ENCODE results near the gene IL17RD. TPM values are rescaled to one million over a fixed set of nuclear protein-coding genes. Genes with fewer than 3 reads are reported as not detected.

Gene IL17RD
- polyA plus RNA-seq, 12 donors = 21.2 to 35.9 (median 27.0) TPM; not detected in 1

DNA sequence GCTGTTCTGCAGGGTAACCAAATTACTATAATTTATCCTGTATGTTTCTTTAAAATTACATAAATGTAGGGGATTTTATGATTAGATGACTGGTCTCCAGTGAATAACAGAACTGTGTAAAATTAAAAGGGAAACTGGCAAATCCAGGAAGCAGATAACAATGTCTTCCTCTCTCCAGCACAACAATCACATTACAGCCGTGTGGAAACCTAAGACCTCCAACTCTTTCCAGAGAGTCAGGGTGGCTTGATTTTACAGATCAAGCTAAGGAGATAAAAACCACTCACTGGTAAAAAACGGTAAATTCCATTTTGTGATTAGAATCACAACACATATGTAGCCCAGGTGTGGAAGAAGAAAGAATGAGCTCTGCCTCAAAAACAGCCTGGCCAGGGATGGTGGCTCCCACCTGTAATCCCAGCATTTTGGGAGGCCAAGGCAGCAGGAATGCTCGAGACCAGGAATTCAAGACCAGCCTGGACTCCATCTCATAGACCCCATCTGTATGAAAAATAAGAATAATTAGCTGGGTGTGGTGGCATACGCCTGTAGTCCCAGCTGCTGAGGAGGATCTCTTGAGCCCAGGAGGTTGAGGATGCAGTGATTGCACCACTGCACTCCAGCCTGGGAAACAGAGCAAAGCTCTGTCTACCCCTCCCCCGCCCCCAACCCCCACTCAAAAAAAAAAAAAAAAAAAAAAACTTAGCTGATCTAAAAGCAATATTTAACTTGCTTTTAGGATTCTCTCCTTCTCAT lies 29.0 kb downstream of the IL17RD start:
- DNase-seq = no peak

DNA sequence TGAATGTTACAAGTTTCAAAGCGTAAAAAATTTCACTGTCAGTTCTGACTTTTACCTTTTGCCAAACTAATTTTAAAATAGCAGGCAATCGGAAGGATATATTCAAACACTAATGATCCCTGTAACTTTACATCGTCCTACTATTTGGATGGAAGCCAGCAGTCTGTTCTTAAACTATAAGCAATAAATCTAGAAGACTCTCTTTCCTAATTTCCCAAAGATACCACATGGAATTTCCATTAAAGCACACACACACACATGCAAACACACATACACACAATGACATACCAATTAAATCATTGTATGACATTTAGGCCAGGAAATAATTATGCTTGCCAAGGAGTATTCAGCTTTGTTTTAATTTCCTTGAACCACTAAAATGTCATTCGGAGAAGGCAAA lies 32.0 kb downstream of the IL17RD start:
- DNase-seq = no peak

DNA sequence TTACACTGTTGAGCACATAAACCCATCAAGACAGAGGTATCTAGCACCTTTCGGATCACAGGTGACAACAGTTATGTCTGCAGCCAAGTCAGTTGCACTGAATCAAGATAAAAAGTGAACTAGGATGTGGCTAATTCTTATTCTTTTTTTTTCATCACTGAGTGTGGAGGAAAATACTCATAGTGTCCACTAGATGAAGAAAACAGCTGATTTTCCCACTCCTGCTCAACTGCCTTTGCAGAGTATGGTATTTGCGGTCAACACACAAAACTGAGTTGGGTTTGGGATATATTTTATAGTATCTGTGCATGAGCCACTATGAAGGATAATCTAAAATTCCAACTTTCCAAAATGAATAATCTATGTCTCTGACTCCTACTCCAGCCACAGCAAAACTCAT lies 32.5 kb downstream of the IL17RD start:
- DNase-seq = no peak

DNA sequence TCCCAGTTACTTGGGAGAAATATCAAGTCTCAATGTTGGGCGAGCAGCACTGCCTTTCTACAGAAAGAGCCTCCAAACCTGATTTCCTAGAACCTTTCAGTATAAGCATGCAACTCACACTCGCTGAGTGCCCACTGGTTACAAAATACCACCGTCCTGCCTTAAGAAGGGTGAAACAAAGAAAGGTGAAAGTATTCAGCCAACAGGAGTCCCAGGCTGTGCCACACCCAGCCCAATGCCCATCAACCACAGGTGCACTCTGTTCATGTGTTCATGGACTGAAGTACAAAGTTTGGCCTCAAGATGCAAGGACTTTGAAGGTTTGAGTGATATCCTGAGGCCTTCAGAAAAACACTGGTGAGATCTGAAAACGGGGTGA lies 34.0 kb downstream of the IL17RD start:
- DNase-seq = no peak

DNA sequence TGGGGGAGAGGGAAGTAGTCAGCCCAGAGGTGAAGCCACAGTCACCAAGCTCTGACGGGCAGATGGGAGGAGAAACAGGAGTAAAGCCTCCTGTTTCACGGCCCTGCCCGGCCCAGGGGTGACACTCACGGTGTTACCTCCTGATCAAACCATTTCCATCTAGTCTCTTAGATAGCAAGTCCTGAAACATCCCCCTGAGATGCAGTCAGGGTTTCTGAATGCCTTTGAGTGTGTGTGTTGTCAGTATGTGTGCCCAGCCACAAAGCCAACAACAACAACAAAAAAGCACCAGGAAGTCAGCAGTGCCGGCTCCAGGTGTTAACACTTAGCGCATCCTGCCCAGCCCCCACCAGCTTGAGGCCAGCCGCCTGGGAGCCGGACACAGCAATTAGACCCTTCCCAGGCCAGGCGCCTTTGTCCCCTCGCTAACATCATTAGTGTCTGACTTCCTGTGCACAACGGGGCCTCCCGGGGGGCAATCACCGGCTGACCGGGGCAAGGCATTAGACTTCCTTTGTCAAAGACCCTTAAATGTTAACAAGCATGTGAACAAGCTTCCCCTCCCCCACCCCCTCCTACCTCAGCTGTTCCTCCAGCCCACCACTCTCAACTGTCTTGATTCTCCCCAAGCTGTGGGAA lies 34.5 kb downstream of the IL17RD start:
- DNase-seq = no peak

DNA sequence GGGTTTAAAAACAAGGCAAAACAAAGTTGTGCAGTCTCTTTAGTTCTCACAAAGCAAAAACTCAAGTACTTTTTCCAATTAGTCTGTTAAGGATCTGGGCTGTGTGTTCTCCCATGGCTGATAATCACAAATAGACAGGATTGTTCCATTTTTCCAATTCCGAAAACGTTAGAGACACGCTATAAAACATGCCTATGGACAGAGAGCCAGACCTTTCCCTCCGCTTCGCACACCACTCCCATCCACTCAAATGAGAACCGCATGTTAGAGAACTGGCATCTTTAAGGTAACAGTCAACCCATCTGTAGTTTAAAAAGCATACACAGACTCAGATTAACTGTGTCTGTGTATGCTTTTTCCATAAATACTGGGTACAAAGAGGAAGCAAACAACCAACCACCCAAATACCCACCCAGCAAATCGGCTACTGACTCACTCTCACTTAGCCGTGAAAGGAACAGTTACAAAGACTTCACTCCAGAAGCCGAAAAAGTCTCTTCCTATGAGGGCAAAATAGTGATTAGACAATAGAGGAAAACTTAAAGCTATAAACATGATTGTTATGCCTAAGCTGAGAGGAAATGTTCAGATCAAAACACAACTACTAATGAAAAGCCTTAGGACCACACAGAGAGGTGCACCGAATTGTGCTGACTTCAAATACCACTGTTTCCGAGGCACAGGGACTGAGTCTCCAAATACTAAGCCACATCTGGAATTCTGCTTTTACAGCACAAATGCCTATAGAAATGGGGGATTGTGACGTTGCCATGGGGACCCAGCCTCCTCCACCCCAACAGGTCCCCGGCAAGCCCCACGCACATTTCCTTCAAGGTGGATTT lies 36.1 kb downstream of the IL17RD start:
- peak; percentile 55 for DNase-seq

DNA sequence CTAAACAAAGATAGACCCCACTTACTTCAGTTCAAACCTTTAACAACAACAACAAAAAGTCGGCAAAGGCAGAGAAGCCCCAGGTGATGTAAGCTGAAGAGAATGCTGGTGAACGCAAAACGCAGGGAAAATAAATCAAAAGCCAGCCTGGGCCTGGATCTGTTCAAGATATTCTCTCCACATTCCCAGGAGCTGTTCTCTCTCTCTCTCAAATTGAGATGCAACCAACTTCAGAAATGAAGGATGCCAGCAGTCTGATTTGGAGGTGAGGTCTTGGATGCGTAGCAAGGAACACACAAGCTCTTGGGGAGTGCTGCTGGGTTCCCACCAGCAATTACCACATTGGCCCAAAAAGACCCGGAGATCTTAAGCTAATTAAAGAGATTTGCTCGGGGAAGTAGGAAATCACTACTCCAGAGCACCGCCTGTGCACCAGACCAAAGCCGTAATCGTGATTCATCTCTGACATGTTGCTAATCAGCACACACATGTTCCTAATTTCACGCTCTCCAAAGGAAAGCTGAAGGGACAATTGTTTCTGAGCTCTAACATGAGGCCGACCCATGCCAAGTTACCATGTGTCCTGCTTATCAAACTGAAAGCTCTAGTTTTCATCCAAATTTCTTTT lies 37.1 kb downstream of the IL17RD start:
- peak; percentile 59 for DNase-seq

DNA sequence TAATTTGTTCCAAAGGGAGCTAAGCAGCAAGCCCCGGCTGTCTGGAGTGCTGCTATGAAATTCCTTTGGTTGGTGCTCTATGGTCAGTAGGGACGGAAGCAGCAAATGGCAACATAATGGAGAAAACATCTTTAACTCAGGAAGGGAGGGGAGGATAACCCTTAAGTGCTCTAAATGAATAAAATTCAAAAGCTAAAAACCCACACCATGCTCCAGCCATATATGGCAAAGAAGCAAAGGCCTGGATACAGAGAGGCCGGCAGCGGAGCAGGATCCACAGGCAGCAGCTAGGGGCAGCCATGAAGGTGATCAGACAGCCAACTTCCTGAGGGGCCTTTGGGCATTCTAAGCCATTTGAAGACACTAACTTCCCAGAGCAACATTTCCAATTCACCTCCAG lies 38.9 kb downstream of the IL17RD start:
- DNase-seq = no peak

DNA sequence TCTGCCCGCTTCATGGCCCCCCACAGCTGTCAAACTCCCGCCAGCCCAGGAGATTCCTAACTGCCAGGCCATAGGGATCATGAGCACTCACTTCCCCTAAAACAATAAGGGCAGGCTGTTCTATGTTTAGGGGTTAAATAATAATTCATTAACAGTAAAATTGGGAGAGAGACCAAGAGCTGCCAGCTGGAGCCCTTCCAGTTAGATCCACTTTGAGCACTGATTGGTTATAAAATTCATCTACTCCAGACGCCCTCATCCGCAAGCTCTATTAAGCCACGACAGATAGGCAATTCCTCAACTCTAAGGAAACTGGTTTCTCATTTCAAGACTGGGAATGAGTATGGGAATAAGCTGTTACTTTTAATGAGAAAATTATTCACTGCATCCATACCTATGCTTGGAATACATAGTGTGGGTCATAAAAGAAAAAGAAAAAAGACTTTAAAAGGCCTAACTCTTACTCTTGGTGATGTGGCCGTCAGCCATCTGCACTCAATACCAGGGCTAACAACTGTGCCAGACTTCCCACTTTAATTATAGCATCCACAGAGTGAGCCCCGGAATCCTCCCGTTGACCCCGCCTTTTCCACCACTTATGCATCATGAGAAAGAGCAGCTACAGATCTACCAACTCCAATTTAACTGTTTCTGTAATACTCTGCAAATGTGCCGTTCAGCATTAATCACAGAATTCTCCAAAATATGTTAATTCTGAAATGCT lies 44.5 kb downstream of the IL17RD start:
- DNase-seq = no peak

DNA sequence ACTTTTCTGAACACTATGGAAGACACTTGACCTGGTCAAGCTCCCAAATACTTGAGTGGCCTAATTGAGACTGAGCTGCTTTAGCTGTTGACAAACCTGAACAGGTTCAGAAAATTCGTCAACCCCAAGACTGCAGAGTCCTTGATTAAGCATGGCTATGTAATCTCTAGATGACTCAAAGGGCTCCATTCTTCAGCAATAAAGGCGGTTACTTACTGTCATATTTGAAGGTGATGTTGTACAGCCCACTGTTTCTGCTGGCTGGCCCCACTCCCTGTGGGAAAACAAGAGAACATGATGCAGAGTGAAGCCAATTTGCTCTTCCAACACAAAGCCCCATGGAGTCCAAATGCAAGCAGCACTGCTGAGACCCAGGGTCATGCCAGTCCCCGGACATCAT lies 45.1 kb downstream of the IL17RD start:
- no peak for DNase-seq

DNA sequence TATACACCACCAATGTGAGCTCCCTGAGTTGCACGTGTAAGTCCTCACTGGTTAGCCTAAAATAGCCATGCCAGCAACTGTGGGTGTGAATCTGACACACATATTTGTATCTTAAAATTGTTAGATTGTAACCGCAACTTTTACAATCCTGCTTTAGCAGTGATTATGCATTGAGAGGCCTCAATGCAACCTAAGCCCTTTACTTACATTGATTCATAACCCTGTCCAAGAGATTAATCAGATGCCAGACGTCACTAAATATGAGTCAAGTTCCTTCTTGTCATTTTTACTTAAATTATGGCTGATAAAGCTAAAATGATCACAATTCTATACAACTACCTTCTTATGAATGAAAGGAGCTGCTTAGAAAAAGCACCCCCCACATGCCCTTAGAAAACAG lies 46.9 kb downstream of the IL17RD start:
- no peak for DNase-seq

DNA sequence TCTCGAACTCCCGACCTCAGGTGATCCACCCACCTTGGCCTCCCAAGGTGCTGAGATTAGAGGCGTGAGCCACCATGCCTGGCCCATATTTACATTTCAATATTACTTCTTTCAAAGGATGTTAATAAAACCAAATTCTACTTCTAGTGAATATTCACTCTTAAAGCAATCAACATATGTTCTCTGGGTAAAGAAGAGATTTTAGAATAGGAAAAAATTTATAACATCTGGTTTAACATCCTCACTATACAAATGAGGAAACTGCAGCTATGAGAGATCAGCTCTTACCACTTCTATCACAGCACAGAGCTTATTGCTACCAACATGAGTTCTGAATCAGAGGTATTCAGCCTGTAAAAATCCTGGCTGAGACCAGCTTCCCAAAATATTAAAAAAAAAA lies 48.7 kb downstream of the IL17RD start:
- no peak for DNase-seq

DNA sequence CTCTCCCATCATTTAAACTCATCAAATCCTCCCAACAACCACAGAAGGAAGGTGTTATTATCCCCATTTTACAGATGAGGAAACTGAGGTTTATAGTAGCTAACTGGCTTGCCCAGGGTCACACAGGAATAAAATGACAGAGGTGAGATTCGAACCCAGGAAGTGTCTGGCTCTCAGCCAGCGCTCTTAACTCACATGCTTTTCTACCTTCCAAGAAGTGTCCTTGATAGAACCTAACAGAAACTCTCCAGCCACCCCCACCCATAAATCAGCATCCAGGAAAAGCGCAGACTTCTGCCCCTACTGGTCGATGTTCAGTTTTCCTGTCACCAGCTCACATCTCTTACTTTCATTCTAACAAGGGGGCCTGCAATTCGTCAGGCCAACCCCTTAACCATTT lies 52.9 kb downstream of the IL17RD start:
- no peak for DNase-seq

DNA sequence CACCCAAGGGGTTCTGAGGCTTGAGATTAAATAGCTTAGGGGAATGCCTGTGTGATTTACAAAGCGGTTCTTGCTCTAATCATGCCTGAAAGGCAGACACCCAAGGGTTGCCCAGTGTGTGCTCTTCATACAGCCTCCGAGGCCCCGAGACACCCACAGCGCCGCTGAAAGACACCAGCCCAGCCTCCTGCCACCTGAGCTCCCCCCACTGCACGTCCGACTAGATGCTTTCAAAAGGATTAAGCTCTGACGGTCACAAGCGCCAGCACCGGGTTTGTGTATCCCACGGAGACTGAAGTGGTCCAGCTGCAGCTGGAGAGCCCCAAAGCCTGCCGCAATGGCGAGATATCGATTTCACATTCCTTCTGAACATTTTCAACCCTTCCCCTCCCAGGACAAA lies 54.4 kb downstream of the IL17RD start:
- no peak for DNase-seq

DNA sequence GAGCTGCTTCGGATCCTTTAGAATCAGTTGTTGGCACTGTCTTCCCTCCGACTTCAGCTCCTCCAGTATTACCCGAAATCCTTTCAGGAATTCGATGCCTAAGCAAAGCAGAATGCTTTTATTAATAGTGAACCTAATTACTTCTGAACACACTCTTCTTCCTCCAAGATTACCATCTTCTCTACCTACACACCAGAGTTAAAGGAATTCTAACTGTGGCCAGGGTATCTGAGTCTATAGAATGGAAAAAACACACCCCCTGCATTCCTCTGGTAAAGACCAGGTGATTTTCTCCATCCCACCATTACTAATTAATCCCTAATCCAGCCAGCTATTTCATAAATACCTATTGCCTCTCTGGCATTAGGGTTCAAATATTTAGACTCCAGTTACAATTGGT lies 54.9 kb downstream of the IL17RD start:
- DNase-seq = no peak

DNA sequence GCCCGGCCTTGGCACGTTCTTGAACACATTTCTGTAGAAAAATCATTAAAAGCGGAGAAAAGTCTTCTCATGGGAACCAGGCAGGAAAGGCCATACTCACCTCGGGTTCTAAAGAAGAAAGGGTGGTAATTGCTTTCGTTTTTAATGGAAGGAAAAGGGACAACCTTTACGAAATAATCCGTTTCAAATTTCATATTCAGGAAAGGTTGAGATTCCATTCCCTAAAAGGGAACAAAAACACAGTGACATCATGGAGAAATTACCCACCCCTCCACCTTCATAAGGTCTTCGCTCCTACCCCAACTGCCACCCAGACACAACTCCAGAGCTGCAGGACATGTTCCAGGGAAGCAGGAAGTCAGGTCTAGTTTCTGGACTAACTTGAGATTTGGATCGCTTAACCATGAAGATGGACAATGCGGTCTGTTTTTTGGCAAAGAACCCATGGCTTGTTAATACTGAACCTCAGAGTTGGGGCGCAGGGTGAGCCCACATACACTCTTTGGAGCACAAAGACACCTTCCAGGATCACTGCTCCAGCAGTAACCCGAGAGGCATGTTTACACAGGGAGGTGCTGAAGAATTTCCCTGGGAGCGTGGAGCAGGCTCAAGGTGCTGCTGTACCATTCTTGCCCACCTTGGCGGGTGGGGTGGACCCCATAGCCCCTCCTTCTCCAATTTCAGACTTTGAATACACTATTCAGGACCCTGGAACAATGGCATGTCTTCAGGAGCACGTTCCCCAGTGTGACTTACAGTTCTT lies 55.5 kb downstream of the IL17RD start:
- DNase-seq = no peak

DNA sequence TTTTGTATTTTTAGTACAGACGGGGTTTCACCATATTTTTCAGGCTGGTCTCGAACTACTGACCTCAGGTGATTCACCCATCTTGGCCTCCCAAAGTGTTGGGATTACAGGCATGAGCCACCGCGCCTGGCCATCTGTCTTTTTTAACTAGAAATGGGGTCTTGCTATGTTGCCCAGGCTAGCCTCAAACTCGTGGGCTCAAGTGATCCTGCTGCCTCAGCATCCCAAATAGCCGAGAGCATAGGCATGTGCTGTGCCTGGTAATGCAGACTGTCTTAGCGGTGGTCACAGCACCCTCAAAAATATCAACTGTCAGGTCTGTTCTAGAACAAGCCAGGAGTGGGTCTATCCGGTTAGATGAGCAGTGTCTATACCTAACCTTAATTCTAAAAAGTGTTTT lies 56.5 kb downstream of the IL17RD start:
- DNase-seq = no peak

DNA sequence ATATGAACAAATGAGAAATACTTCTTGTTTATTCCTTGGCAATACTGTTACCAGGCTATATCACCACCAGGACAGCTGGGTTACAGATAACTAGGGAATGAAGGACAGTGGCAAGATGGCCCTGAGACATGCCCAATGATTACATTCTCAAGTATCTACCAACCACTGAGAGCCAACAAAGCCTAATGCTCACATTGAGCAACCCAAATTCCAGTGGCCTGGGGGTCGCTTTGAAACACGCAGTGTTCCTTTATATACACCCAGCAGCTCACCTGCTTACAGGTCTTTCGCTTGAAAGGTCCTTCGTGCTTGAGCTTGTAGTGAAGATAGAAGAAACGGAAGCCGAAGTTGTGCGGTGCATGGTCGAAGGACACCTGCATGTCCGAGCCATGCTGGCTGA lies 59.6 kb downstream of the IL17RD start:
- DNase-seq = no peak

DNA sequence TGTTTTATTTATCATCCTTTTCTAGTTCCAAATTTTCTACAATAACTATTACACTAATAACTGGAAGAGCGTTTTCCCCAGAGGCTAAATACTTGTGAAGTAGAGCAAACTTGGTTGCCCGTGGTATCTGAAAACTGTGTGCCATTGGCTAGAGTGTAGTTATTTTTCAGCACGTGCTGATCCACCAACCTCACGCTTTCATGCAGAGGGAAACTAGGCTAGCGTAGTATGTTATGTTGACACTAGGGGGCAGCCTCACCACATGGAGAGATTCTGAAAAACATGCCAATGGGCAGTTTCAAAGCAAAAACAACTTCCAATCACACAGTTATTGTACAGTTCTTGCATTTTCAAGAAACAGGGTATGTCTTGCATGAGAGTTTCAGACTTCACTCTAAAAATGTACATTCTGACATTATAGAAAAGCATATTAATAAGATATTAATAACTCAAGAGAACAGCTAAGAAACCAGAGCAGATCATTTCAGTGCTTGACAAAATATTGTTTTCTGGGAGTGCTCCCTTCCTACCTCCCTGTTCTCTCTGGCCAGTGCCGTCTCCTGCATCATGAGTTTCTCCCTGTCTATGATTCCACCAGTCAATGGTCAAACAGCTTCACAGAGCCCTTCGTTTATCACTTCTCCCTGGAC lies 65.0 kb downstream of the IL17RD start:
- peak; percentile 86 for DNase-seq

All from muscle of arm (tissue), 12 donors.